ENCODE measurements around the gene REV1. TPM values are rescaled to one million over a fixed set of nuclear protein-coding genes. Genes with fewer than 3 reads are reported as not detected.

REV1 gene
- total and polyA plus RNA-seq, 9 of the 15 experiments (the other 6 are each of a cell fraction or from before 2014, with no cell fraction given), result 12.8 to 54.4 (median 29.6) TPM

- TF ChIP-seq CHD7 (IDR thresholded peaks at IDR 0.05; ENCODE audit: low read depth, low read length), result no peak
- no peak for TF ChIP-seq ZNF696 (CRISPR knock-in tag; conservative IDR thresholded peaks at IDR 0.05)
- no peak for TF ChIP-seq ZKSCAN8 (CRISPR knock-in tag; IDR thresholded peaks at IDR 0.05)
Observed at GRCh38 chr2:99524056-99524455, 34.2 kb upstream of the REV1 start (continued).
